Gastroesophageal sphincter (tissue), 4 donors: Measurements from ENCODE around the gene ZBTB42. TPM values are rescaled to one million over a fixed set of nuclear protein-coding genes. Genes with fewer than 3 reads are reported as not detected.

Experiments used
- ATAC-seq: fragments of 150-250 bp; one replicate; pipeline ENCODE4 v1.9.1; 2016; ENCODE audit warnings: mild to moderate bottlenecking, moderate library complexity
- H3K27ac ChIP-seq, 4 donors: fragments of 200-600 bp; sonication (generic) in 3 of 4; 1 replicate in 3 of 4; 2 replicates in 1 of 4; pipeline ENCODE4 v1.5.1; 2016 to 2019
- H3K27me3 ChIP-seq: fragments of 200-600 bp; sonication (generic); one replicate; pipeline ENCODE4 v1.5.1; 2019
- H3K36me3 ChIP-seq, 2 donors: fragments of 200-600 bp; sonication (generic); one replicate each; pipeline ENCODE4 v1.5.1; 2019; ENCODE audit warnings: control low read depth in 1 of 2
- H3K4me1 ChIP-seq, 3 donors: fragments of 200-600 bp; sonication (generic); 1 replicate in 2 of 3; 2 replicates in 1 of 3; pipeline ENCODE4 v1.5.1; 2016 to 2019; ENCODE audit warnings: control low read depth in 2 of 3
- H3K4me3 ChIP-seq, 2 donors: fragments of 200-600 bp; sonication (generic); one replicate each; pipeline ENCODE4 v1.5.1; 2019; ENCODE audit warnings: mild to moderate bottlenecking in 1 of 2, moderate library complexity in 1 of 2
- H3K9me3 ChIP-seq, 3 donors: fragments of 200-600 bp; sonication (generic); one replicate each; pipeline ENCODE4 v1.5.1; 2017 to 2019; ENCODE audit warnings: control low read depth in 2 of 3
- EP300 ChIP-seq: sonication (generic); formaldehyde crosslinking; IDR thresholded peaks from one replicate; pipeline ENCODE4 v1.6.1; 2017; ENCODE audit warnings: antibody characterized with exemption, mild to moderate bottlenecking
- POLR2A ChIP-seq, 2 donors: fragments of 450-650 bp; IDR thresholded peaks; one replicate each; pipeline ENCODE4 v1.6.1; 2017; ENCODE audit warnings: antibody characterized with exemption in 2 of 2, mild to moderate bottlenecking in 2 of 2, moderate library complexity in 1 of 2
- POLR2AphosphoS5 ChIP-seq: sonication (generic); formaldehyde crosslinking; IDR thresholded peaks from one replicate; pipeline ENCODE4 v1.6.1; 2017; ENCODE audit warnings: antibody characterized with exemption
- WGBS, 2 donors: methylation state at CpG; one replicate each; pipeline ENCODE4 v1.1.5; 2018; ENCODE audit warnings: low coverage in 1 of 2; 5-methylcytosine and 5-hydroxymethylcytosine counted together
- total RNA-seq, 4 donors: library from RNA; depleted of rRNA; stranded (reverse); fragments of >200 nt; gene quantifications; one replicate each; pipeline ENCODE4 v1.1.0, GENCODE V29; 2016
- TF ChIP-seq, protein P1 (sequence below), 4 experiments: fragments of 200-600 bp in 2 of 4; fragments of 450-650 bp in 2 of 4; sonication (generic) in 1 of 4; IDR thresholded peaks; one replicate each; pipeline ENCODE4 v1.5.1; 2017 to 2019; ENCODE audit warnings: antibody characterized with exemption in 4 of 4, mild to moderate bottlenecking in 2 of 4, moderate library complexity in 2 of 4

The ZBTB42 gene
- total RNA-seq, 4 donors from 2014 or later = 2.0 to 4.8 (median 3.2) TPM

DNA sequence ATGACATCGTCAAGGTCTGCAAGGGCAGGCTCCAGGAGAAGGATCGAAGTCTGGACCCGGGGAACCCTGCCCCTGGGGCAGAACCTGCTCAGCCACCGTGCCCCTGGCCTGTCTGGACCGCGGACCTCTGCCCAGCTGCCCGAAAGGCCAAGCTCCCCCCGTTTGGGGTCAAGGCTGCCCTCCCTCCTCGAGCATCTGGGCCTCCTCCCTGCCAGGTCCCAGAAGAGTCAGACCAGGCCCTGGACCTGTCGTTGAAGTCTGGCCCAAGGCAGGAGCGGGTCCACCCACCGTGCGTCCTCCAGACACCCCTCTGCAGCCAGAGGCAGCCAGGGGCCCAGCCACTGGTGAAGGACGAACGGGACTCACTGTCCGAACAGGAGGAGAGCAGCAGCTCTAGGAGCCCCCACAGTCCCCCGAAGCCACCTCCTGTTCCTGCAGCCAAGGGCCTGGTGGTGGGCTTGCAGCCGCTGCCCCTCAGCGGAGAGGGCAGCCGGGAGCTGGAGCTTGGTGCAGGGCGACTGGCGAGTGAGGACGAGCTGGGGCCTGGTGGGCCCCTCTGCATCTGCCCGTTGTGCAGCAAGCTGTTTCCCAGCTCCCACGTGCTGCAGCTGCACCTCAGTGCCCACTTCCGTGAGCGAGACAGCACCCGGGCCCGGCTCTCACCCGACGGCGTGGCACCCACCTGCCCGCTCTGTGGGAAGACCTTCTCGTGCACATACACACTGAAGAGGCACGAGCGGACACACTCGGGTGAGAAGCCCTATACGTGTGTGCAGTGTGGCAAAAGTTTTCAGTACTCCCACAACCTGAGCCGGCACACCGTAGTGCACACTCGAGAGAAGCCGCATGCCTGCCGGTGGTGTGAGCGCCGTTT, 856 bp downstream of the ZBTB42 start:
- WGBS, 2 donors = 93% methylated on average over 3 of the region's 45 CpGs; no CpG with 5 or more reads in 1 of the 2 donors
- H3K27ac ChIP-seq = peak overlapping the region in 3 of 4 donors; percentile 89 to 98 (median 91)

DNA sequence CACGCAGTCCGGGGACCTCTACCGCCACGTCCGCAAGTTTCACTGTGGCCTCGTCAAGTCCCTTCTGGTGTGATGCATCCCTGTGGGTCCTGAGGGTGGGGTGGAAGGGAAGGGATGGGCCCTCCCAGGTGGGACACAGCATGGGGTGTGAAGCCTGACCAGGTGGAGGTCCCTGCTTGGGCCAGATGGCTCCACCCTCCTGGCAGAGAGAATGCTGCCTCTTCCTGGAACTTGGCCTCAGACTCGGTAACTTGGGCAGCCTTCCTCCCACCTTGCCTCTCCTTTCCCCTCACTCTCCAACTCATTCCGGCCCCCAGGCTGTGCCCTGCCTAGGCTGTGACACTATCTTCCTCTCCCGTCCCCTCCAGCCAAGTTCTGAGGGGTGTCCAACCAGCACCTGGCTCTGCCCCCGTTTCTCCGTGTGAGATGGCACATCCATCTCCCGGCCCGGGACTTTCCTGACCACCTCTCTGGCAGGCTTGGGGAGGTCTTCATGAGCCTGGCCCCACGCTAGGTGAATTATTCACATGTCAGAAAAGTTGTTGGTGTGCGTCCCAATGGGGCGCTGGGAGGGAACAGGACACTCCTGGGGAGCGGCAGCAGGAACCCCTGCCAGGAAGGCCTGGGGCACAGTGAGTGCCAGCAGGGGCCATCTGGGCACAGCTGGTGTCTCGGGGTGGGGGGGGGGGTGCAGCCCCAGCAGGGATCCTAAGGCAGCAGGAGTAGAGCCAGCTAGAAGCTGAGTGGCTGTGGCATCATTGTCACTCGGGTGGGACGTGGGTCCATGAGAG, 1.7 kb downstream of the ZBTB42 start:
- Histone ChIP-seq H3K36me3 (no peaks in the 10 kb centered on the region), H3K27ac (no peak overlapping the region), H3K4me3 (no peak overlapping the region), H3K4me1 (peaks cover 0 to 75% (median 18%) of the 10 kb centered on the region in 3 donors), H3K9me3 (no peaks in the 10 kb centered on the region), H3K27me3 (no peaks in the 10 kb centered on the region)
- ATAC-seq = no peak
- TF ChIP-seq POLR2AphosphoS5 = no peak
- TF ChIP-seq, protein P1, sequence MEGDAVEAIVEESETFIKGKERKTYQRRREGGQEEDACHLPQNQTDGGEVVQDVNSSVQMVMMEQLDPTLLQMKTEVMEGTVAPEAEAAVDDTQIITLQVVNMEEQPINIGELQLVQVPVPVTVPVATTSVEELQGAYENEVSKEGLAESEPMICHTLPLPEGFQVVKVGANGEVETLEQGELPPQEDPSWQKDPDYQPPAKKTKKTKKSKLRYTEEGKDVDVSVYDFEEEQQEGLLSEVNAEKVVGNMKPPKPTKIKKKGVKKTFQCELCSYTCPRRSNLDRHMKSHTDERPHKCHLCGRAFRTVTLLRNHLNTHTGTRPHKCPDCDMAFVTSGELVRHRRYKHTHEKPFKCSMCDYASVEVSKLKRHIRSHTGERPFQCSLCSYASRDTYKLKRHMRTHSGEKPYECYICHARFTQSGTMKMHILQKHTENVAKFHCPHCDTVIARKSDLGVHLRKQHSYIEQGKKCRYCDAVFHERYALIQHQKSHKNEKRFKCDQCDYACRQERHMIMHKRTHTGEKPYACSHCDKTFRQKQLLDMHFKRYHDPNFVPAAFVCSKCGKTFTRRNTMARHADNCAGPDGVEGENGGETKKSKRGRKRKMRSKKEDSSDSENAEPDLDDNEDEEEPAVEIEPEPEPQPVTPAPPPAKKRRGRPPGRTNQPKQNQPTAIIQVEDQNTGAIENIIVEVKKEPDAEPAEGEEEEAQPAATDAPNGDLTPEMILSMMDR (IDR thresholded peaks at IDR 0.05) = no peak
- TF ChIP-seq EP300 = no peak
- no peak for TF ChIP-seq POLR2A (IDR thresholded peaks at IDR 0.05)
- WGBS, 2 donors = 77 to 100% methylated on average over 1 to 3 of the region's 20 CpGs

More for the DNA sequence above, 856 bp downstream of the ZBTB42 start:
- no peaks in the 10 kb centered on the region for H3K9me3 ChIP-seq
- no peaks in the 10 kb centered on the region for H3K36me3 ChIP-seq
- no peak for ATAC-seq
- peaks cover 0 to 84% (median 18%) of the 10 kb centered on the region in 3 donors for H3K4me1 ChIP-seq
- H3K27me3 ChIP-seq = no peaks in the 10 kb centered on the region
- peak overlapping the region; percentile 61 to 68 for H3K4me3 ChIP-seq
- TF ChIP-seq POLR2AphosphoS5 (no peak), EP300 (no peak), POLR2A (IDR thresholded peaks at IDR 0.05) (no peak)
- TF ChIP-seq, protein P1 (IDR thresholded peaks at IDR 0.05) = no peak

DNA sequence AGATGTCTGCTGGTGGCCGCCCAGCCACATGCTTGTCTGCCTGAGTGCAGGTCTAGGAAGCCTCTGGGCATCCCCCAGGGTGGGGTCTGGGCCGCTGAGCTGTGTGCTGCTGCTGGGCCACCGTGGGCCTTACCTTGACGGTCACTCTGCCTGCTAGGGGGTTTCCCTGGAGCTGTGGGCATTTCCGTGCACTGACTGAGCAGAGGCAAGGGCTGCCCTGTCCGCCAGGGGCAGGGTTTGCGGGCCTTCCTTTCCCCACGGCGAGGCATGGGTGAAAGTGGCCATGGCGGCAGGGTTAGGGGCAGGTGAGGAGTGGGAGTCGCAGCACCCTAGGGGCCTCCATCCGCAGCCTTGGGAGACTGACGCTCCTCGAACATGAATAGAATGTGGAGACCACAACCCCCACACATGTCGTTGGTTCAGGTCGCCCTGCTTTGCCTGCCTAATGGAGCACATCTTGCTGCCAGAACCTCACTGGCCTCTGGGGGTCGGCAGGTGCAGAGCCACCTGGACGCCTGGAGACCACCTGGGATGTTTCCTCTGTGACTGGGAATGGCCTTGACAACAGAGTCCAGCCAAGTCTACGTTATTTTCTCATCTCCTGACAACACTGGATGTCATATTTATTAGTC, 2.5 kb downstream of the ZBTB42 start:
- peak overlapping the region in 1 of 4 donors; percentile 6 for H3K27ac ChIP-seq
- H3K9me3 ChIP-seq = no peaks in the 10 kb centered on the region
- no peak for ATAC-seq
- TF ChIP-seq POLR2A (IDR thresholded peaks at IDR 0.05) = no peak
- TF ChIP-seq EP300 = no peak
- TF ChIP-seq, protein P1 (IDR thresholded peaks at IDR 0.05) = no peak
- TF ChIP-seq POLR2AphosphoS5 = no peak
- H3K27me3 ChIP-seq = no peaks in the 10 kb centered on the region
- H3K4me3 ChIP-seq = no peak overlapping the region
- H3K36me3 ChIP-seq = no peaks in the 10 kb centered on the region
- WGBS, 2 donors = 79% methylated on average over 7 of the region's 19 CpGs; no CpG with 5 or more reads in 1 of the 2 donors
- peaks cover 0 to 67% (median 18%) of the 10 kb centered on the region in 3 donors for H3K4me1 ChIP-seq

DNA sequence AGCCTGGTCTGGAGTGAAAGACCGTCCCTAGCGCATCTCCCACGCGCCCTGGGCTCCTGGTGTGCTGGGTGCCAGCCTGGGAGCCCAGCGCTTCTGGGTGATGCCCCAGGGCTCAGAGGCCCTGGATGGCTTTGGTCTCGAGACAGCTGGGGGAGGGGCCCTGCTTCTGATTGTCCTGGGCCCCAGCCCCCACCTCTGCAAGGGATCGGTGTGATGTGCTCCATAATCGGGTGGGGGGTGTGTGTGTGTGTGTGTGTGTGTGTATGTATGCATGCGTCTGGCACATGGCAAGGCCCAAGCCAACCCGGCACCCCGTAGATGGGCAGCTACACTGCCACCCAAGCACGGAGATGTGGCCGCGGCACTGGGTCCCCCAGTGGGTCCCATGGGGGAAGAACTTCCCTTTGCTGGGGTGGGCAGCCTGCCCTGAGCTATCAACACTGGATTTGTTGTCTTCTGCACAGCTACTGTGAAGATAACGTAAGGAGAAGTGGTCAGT, 3.1 kb downstream of the ZBTB42 start:
- Histone ChIP-seq H3K4me3 (no peak overlapping the region), H3K27ac (no peak overlapping the region), H3K27me3 (no peaks in the 10 kb centered on the region), H3K4me1 (peaks cover 0 to 63% (median 18%) of the 10 kb centered on the region in 3 donors), H3K9me3 (no peaks in the 10 kb centered on the region), H3K36me3 (no peaks in the 10 kb centered on the region)
- TF ChIP-seq POLR2A (IDR thresholded peaks at IDR 0.05) = no peak
- no peak for ATAC-seq
- WGBS, 2 donors = 75 to 91% methylated on average over 4 to 5 of the region's 15 CpGs
